H1 (cell line): Measurements from ENCODE around the gene SCRN1. TPM values are rescaled to one million over a fixed set of nuclear protein-coding genes. Genes with fewer than 3 reads are reported as not detected.

Experiments used
- ASH2L ChIP-seq: fragments of 200-600, 300-600 bp; sonication (generic); IDR thresholded peaks from one replicate; pipeline ENCODE4 v1.7.1; 2017; ENCODE audit warnings: low read length
- ATF3 ChIP-seq: IDR thresholded peaks from 2 replicates; pipeline ENCODE4 v1.6.1; 2011; ENCODE audit warnings: low read depth, mild to moderate bottlenecking, low read length; ENCODE audit not compliant: insufficient read depth
- BACH1 ChIP-seq: IDR thresholded peaks from 2 replicates; pipeline ENCODE4 v1.6.1; 2012; ENCODE audit warnings: low read length, improper control_type of control experiment
- CREB1 ChIP-seq: IDR thresholded peaks from 2 replicates; pipeline ENCODE4 v1.6.1; 2012; ENCODE audit warnings: inconsistent platforms
- CTCF ChIP-seq, 3 experiments: IDR thresholded peaks; 1 replicate in 2 of 3; 2 replicates in 1 of 3; pipeline versions ENCODE4 v1.5.1 to v1.6.1; 2011; ENCODE audit warnings: low read length in 3 of 3, mild to moderate bottlenecking in 3 of 3, inconsistent platforms in 2 of 3, low read depth in 1 of 3, moderate library complexity in 1 of 3; ENCODE audit not compliant: insufficient read depth in 1 of 3; ENCODE audit errors: control extremely low read depth in 1 of 3
- EGR1 ChIP-seq: IDR thresholded peaks from 2 replicates; pipeline ENCODE4 v1.6.1; 2011; ENCODE audit warnings: low read depth, low read length, borderline replicate concordance
- GABPA ChIP-seq: IDR thresholded peaks from 2 replicates; pipeline ENCODE4 v1.6.1; 2011; ENCODE audit warnings: mild to moderate bottlenecking, low read length, moderate library complexity, borderline replicate concordance; ENCODE audit not compliant: insufficient read depth
- GTF2F1 ChIP-seq: IDR thresholded peaks from 2 replicates; pipeline ENCODE4 v1.6.1; 2012; ENCODE audit warnings: low read depth, low read length, improper control_type of control experiment, borderline replicate concordance
- JUN ChIP-seq: IDR thresholded peaks from 2 replicates; pipeline ENCODE4 v1.6.1; 2011; ENCODE audit warnings: low read depth, mild to moderate bottlenecking, improper control_type of control experiment, low read length
- KDM4A ChIP-seq: IDR thresholded peaks from one replicate; pipeline ENCODE4 v1.7.1; 2012; ENCODE audit warnings: low read depth, mild to moderate bottlenecking, moderate library complexity, low read length, inconsistent platforms; ENCODE audit not compliant: severe bottlenecking
- KDM5A ChIP-seq: fragments of 200-600 bp; IDR thresholded peaks from 2 replicates; pipeline ENCODE4 v1.7.1; 2012; ENCODE audit warnings: mild to moderate bottlenecking, low read length, inconsistent platforms, mixed read lengths
- MAX ChIP-seq: IDR thresholded peaks from 2 replicates; pipeline ENCODE4 v1.6.1; 2012; ENCODE audit warnings: inconsistent platforms
- PHF8 ChIP-seq: fragments of 200-600 bp; sonication (generic); conservative IDR thresholded peaks from 2 replicates; pipeline ENCODE4 v1.7.1; 2012; ENCODE audit warnings: low read depth, mild to moderate bottlenecking, inconsistent platforms, low read length, moderate library complexity
- POLR2AphosphoS5 ChIP-seq: IDR thresholded peaks from 2 replicates; pipeline ENCODE4 v1.6.1; 2011; ENCODE audit warnings: low read depth, low read length
- SIN3A ChIP-seq, 2 experiments: IDR thresholded peaks in 1 of 2; conservative IDR thresholded peaks in 1 of 2; 2 replicates each; pipeline ENCODE4 v1.6.1; 2011 to 2012; ENCODE audit warnings: low read length in 2 of 2, improper control_type of control experiment in 1 of 2, low read depth in 1 of 2, mild to moderate bottlenecking in 1 of 2
- SIRT6 ChIP-seq: IDR thresholded peaks from one replicate; pipeline ENCODE4 v1.7.1; 2012; ENCODE audit warnings: low read length, inconsistent platforms
- TAF1 ChIP-seq: IDR thresholded peaks from 2 replicates; pipeline ENCODE4 v1.6.1; 2011; ENCODE audit warnings: mild to moderate bottlenecking, low read depth, low read length
- TAF7 ChIP-seq: optimal IDR thresholded peaks from 2 replicates; pipeline ENCODE3; 2011; ENCODE audit warnings: low read depth, mild to moderate bottlenecking, inconsistent platforms, low read length, moderate library complexity, borderline replicate concordance
- TBP ChIP-seq: IDR thresholded peaks from 2 replicates; pipeline ENCODE4 v1.6.1; 2011; ENCODE audit warnings: low read depth, low read length, improper control_type of control experiment
- TEAD4 ChIP-seq: IDR thresholded peaks from 2 replicates; pipeline ENCODE4 v1.6.1; 2012; ENCODE audit warnings: low read depth, low read length, inconsistent platforms, mixed read lengths
- ZNF274 ChIP-seq: IDR thresholded peaks from 2 replicates; pipeline ENCODE4 v1.7.0; 2012; ENCODE audit warnings: low read length, borderline replicate concordance; ENCODE audit errors: extremely low read depth
- polyA plus RNA-seq, 7 experiments: library from polyadenylated mRNA; depleted of rRNA in 3 of 7; stranded (reverse) in 5 of 7; unstranded in 2 of 7; fragments of >200 nt in 5 of 7; fragments of 200-250 nt in 2 of 7; gene quantifications; 1 replicate in 5 of 7; 2 replicates in 1 of 7; 4 replicates in 1 of 7; pipeline versions ENCODE4 v1.2.1 to v1.2.3, GENCODE V29; 2011 to 2013; ENCODE audit warnings: missing spikeins in 2 of 7, mixed read lengths in 2 of 7
- total RNA-seq: library from RNA; stranded (reverse); fragmentation: NEBNext Ultra II Directional; extraction: Animal tissue kit (Norgen Biotek cat#: 25700); gene quantifications from 2 replicates; pipeline ENCODE4 v1.2.1, GENCODE V29; 2021

The SCRN1 gene
- total and polyA plus RNA-seq, 2 of the 8 experiments (the other 6 are each of a cell fraction or from before 2014, with no cell fraction given): 36.0 to 75.8 TPM

GRCh38 chr7:30026229-30027064 lies 36.8 kb upstream of the SCRN1 start, which contains the start of gene FKBP14 (continued):
- peak; percentile 47 for TF ChIP-seq KDM4A
- peak; percentile 35 for TF ChIP-seq TAF7
- TF ChIP-seq TEAD4: peak; percentile 70
- peak; percentile 44; the same call in 1 of the 2 replicates for TF ChIP-seq KDM5A
- TF ChIP-seq SIN3A (conservative IDR thresholded peaks at IDR 0.05 in 1 of 2, IDR thresholded peaks at IDR 0.05 in 1 of 2; ENCODE audit: low read depth in 1 of 2, low read length in 2 of 2): peak; percentile 77 to 85; a peak in 3 of 4 replicates
- TF ChIP-seq ASH2L: peak; percentile 58
- TF ChIP-seq CTCF (IDR thresholded peaks at IDR 0.05; ENCODE audit: control extremely low read depth in 1 of 3, insufficient read depth in 1 of 3, low read depth in 1 of 3, low read length in 3 of 3): 0 out of 4 replicates have a peak, but pooled peaks of 1 of the 3 experiments have one; percentile 6
- TF ChIP-seq ATF3: no peak
- peak; percentile 86 for TF ChIP-seq BACH1
- peak; percentile 68 for TF ChIP-seq TAF1
- TF ChIP-seq GABPA: peak; percentile 49; the same call in 1 of the 2 replicates
- peak; percentile 86 for TF ChIP-seq TBP
- no peak for TF ChIP-seq ZNF274
- TF ChIP-seq CREB1: peak; percentile 72
- 0 out of 2 replicates have a peak, but pooled peaks have one; percentile 40 for TF ChIP-seq POLR2AphosphoS5
- no peak for TF ChIP-seq SIRT6
- no peak for TF ChIP-seq GTF2F1
- no peak for TF ChIP-seq JUN
- TF ChIP-seq EGR1: peak; percentile 79
- peak; percentile 34; the same call in 1 of the 2 replicates for TF ChIP-seq PHF8
- TF ChIP-seq MAX: peak; percentile 35; the same call in 1 of the 2 replicates
